K562 (cell line): ENCODE results near the gene RTL10. TPM values are rescaled to one million over a fixed set of nuclear protein-coding genes. Genes with fewer than 3 reads are reported as not detected.

ENCODE experiments used
- ARID1B ChIP-seq: fragments of 450-650 bp; IDR thresholded peaks from 2 replicates; pipeline ENCODE4 v1.6.1; 2016; ENCODE audit warnings: antibody characterized with exemption, mild to moderate bottlenecking, inconsistent platforms
- CBFB ChIP-seq: sonication (generic); formaldehyde crosslinking; IDR thresholded peaks from 2 replicates; pipeline ENCODE4 v1.4.0; 2020; ENCODE audit warnings: mild to moderate bottlenecking, missing genetic modification reagents
- CHCHD3 ChIP-seq: fragments of 250-450 bp; sonication (Bioruptor Pico); IDR thresholded peaks from 2 replicates; pipeline ENCODE4 v2.1.2; 2022; ENCODE audit warnings: mild to moderate bottlenecking
- CTBP1 ChIP-seq: fragments of 450-650 bp; IDR thresholded peaks from 2 replicates; pipeline ENCODE4 v1.6.1; 2016; ENCODE audit warnings: borderline replicate concordance
- EP300 ChIP-seq: IDR thresholded peaks from 2 replicates; pipeline ENCODE4 v1.6.1; 2012; ENCODE audit warnings: low read length, improper control_type of control experiment
- KDM5B ChIP-seq: fragments of 200-600 bp; sonication (generic); IDR thresholded peaks from 2 replicates; pipeline ENCODE4 v1.6.1; 2012; ENCODE audit warnings: low read depth, mild to moderate bottlenecking, moderate library complexity, low read length, control low read depth, inconsistent platforms; ENCODE audit not compliant: insufficient replicate concordance
- NR0B1 ChIP-seq: fragments of 450-650 bp; IDR thresholded peaks from one replicate; pipeline ENCODE4 v1.6.1; 2018; ENCODE audit warnings: mild to moderate bottlenecking, moderate library complexity; ENCODE audit not compliant: partially characterized antibody
- NR2F6 ChIP-seq: fragments of 450-650 bp; formaldehyde crosslinking; IDR thresholded peaks from 2 replicates; pipeline ENCODE4 v1.4.0; 2020; ENCODE audit warnings: mild to moderate bottlenecking
- TCF7 ChIP-seq: sonication (generic); IDR thresholded peaks from 2 replicates; pipeline ENCODE4 v1.6.1; 2016; ENCODE audit warnings: antibody characterized with exemption, borderline replicate concordance
- XRCC5 ChIP-seq: fragments of 200-400 bp; formaldehyde crosslinking; IDR thresholded peaks from 2 replicates; pipeline ENCODE4 v1.6.1; 2017; ENCODE audit warnings: low read depth, mild to moderate bottlenecking, low read length
- YBX1 ChIP-seq: fragments of 450-650 bp; IDR thresholded peaks from 2 replicates; pipeline ENCODE4 v1.7.1; 2016; ENCODE audit warnings: mild to moderate bottlenecking
- ZBED1 ChIP-seq: IDR thresholded peaks from 2 replicates; pipeline ENCODE4 v1.6.1; 2014
- ZC3H4 ChIP-seq: sonication (generic); formaldehyde crosslinking; IDR thresholded peaks from 2 replicates; pipeline ENCODE4 v1.9.0; 2021; ENCODE audit warnings: missing genetic modification reagents, borderline replicate concordance
- ZNF263 ChIP-seq: sonication (generic); formaldehyde crosslinking; IDR thresholded peaks from 2 replicates; pipeline ENCODE4 v1.8.0; 2022; ENCODE audit warnings: mild to moderate bottlenecking, missing genetic modification reagents, borderline replicate concordance
- ZNF280B ChIP-seq: fragments of 250-450 bp; sonication (Bioruptor Pico); IDR thresholded peaks from 2 replicates; pipeline ENCODE4 v1.5.1; 2021; ENCODE audit warnings: mild to moderate bottlenecking
- ZNF41 ChIP-seq: fragments of 250-450 bp; sonication (Bioruptor Pico); conservative IDR thresholded peaks from 2 replicates; pipeline ENCODE4 v1.4.0; 2020; ENCODE audit warnings: mild to moderate bottlenecking
- polyA plus RNA-seq, 8 experiments: library from polyadenylated mRNA; depleted of rRNA in 4 of 8; stranded (reverse) in 5 of 8; unstranded in 3 of 8; fragments of >200 nt; fragmentation: Nextera tagmentation in 2 of 8; fragmentation: Illumina TruSeq in 1 of 8; extraction: Ambion mirVana in 2 of 8; extraction: Trizol in 1 of 8; gene quantifications; 2 replicates each; pipeline versions ENCODE4 v1.2.1 to v1.2.3, GENCODE V29; 2011 to 2014; ENCODE audit warnings: inconsistent platforms in 1 of 8, missing spikeins in 1 of 8
- total RNA-seq, 7 experiments: library from RNA; depleted of rRNA in 6 of 7; stranded (reverse); fragments of >200 nt in 6 of 7; fragmentation: Illumina TruSeq in 2 of 7; extraction: Trizol in 2 of 7; gene quantifications; 2 replicates each; pipeline versions ENCODE4 v1.2.1 to v1.2.3, GENCODE V29; 2011 to 2021; ENCODE audit warnings: low replicate concordance in 1 of 7
- TF ChIP-seq, protein P1 (sequence below), 2 experiments: IDR thresholded peaks; 2 replicates each; pipeline ENCODE4 v1.6.1; 2011; ENCODE audit warnings: borderline replicate concordance in 1 of 2, control low read depth in 1 of 2, low read depth in 1 of 2, low read length in 1 of 2, mild to moderate bottlenecking in 1 of 2, mixed read lengths in 1 of 2, moderate library complexity in 1 of 2; ENCODE audit not compliant: insufficient read depth in 1 of 2, insufficient read length in 1 of 2, poor library complexity in 1 of 2, severe bottlenecking in 1 of 2; ENCODE audit errors: extremely low read depth in 1 of 2
- TF ChIP-seq, protein P2 (sequence below): fragments of 250-450 bp; sonication (Bioruptor Pico); IDR thresholded peaks from 2 replicates; pipeline ENCODE4 v1.5.0; 2020; ENCODE audit warnings: mild to moderate bottlenecking
- TF ChIP-seq, protein P3 (sequence below), 3 experiments: fragments of 200-800 bp in 1 of 3; fragments of 250-450 bp in 1 of 3; fragments of 450-650 bp in 1 of 3; sonication (Bioruptor Pico) in 1 of 3; sonication (Bioruptor generic) in 1 of 3; formaldehyde crosslinking in 1 of 3; IDR thresholded peaks; 2 replicates each; pipeline versions ENCODE4 v1.6.1 to v1.8.0; 2016 to 2022; ENCODE audit warnings: mild to moderate bottlenecking in 2 of 3, missing genetic modification characterization in 2 of 3, missing compliant biosample characterization in 1 of 3, moderate library complexity in 1 of 3

The RTL10 gene
- total and polyA plus RNA-seq, 9 of the 15 experiments (the other 6 are each of a cell fraction or from before 2014, with no cell fraction given): 19.8 to 75.5 (median 32.5) TPM

DNA sequence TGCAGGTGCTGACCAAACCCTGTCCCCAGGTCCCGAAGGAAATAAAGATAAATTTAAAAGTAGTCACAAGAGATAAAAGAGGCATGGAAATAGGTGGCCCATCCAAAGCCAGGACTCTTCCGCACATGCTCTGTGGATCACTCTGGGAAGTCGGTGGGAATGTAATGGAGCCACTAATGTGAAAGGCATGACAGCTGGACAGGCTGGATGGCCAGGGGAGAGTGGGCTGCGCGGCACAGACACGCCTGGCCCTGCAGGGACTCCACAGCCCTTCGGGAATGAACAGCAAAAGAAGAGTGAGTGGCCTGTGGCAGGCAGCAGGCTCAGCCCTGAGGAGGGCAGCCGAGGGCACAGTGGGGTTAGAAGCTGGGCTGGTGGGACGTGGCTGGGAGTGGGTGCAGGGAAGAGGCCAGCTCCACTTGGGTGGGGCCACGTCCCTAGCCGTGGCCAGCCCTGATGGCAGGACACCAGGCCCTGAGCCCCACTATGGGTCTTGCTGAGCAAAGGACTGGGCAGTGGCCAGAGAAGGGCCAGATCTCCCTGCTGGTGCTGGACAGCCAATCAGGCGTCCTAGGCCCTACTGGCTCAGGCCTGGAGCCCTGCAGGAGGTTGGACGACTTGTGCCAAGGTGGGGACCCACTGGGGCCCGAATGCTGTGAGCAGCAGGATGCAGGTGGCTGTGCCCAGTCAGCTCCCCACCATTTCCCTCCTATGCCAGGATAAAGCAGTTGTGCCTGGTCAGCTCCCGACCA, 31.3 kb upstream of the RTL10 start (continued):
- TF ChIP-seq NR0B1 (no peak), EP300 (no peak), ZNF41 (CRISPR knock-in tag) (no peak), CHCHD3 (CRISPR knock-in tag) (no peak), TCF7 (no peak), ARID1B (no peak), KDM5B (peak; percentile 43), ZC3H4 (no peak), CBFB (CRISPR knock-in tag) (no peak), XRCC5 (no peak), CTBP1 (no peak), NR2F6 (CRISPR knock-in tag) (no peak), YBX1 (no peak), ZNF280B (CRISPR knock-in tag) (no peak), ZNF263 (CRISPR knock-in tag) (no peak), ZBED1 (no peak)
- TF ChIP-seq, protein P1, sequence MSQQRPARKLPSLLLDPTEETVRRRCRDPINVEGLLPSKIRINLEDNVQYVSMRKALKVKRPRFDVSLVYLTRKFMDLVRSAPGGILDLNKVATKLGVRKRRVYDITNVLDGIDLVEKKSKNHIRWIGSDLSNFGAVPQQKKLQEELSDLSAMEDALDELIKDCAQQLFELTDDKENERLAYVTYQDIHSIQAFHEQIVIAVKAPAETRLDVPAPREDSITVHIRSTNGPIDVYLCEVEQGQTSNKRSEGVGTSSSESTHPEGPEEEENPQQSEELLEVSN (IDR thresholded peaks at IDR 0.05; ENCODE audit: borderline replicate concordance in 1 of 2, extremely low read depth in 1 of 2, insufficient read depth in 1 of 2, insufficient read length in 1 of 2, low read depth in 1 of 2, low read length in 1 of 2, poor library complexity in 1 of 2, severe bottlenecking in 1 of 2): no peak
- TF ChIP-seq, protein P2, sequence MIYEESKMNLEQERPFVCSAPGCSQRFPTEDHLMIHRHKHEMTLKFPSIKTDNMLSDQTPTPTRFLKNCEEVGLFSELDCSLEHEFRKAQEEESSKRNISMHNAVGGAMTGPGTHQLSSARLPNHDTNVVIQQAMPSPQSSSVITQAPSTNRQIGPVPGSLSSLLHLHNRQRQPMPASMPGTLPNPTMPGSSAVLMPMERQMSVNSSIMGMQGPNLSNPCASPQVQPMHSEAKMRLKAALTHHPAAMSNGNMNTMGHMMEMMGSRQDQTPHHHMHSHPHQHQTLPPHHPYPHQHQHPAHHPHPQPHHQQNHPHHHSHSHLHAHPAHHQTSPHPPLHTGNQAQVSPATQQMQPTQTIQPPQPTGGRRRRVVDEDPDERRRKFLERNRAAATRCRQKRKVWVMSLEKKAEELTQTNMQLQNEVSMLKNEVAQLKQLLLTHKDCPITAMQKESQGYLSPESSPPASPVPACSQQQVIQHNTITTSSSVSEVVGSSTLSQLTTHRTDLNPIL (CRISPR knock-in tag): no peak
- TF ChIP-seq, protein P3, sequence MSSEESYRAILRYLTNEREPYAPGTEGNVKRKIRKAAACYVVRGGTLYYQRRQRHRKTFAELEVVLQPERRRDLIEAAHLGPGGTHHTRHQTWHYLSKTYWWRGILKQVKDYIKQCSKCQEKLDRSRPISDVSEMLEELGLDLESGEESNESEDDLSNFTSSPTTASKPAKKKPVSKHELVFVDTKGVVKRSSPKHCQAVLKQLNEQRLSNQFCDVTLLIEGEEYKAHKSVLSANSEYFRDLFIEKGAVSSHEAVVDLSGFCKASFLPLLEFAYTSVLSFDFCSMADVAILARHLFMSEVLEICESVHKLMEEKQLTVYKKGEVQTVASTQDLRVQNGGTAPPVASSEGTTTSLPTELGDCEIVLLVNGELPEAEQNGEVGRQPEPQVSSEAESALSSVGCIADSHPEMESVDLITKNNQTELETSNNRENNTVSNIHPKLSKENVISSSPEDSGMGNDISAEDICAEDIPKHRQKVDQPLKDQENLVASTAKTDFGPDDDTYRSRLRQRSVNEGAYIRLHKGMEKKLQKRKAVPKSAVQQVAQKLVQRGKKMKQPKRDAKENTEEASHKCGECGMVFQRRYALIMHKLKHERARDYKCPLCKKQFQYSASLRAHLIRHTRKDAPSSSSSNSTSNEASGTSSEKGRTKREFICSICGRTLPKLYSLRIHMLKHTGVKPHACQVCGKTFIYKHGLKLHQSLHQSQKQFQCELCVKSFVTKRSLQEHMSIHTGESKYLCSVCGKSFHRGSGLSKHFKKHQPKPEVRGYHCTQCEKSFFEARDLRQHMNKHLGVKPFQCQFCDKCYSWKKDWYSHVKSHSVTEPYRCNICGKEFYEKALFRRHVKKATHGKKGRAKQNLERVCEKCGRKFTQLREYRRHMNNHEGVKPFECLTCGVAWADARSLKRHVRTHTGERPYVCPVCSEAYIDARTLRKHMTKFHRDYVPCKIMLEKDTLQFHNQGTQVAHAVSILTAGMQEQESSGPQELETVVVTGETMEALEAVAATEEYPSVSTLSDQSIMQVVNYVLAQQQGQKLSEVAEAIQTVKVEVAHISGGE (CRISPR knock-in tag; IDR thresholded peaks at IDR 0.05): no peak
